SK-N-MC (cell line): ENCODE data around the gene PPIG.
"Not testable (repeated sequence)": the region's sequence is repeated elsewhere in the genome, so short reads cannot be mapped to it uniquely, and the experiment has no call there.

Experiments
- EZH2 ChIP-seq: fragments of 200-600 bp; sonication (generic); IDR thresholded peaks from one replicate; pipeline ENCODE4 v1.6.1; 2017; ENCODE audit warnings: antibody characterized with exemption
- FOXP2 ChIP-seq: optimal IDR thresholded peaks from 2 replicates; pipeline ENCODE3; 2011; ENCODE audit warnings: mild to moderate bottlenecking, moderate library complexity; ENCODE audit not compliant: insufficient read depth; ENCODE audit errors: extremely low read length, control extremely low read depth
- POLR2AphosphoS5 ChIP-seq: IDR thresholded peaks from 2 replicates; pipeline ENCODE4 v1.6.1; 2012; ENCODE audit warnings: mild to moderate bottlenecking, low read depth, low read length, borderline replicate concordance

GRCh38 chr2:169615982-169616381 is 31.8 kb downstream of the PPIG start:
- TF ChIP-seq POLR2AphosphoS5, EZH2, FOXP2: not testable (repeated sequence)
